Effector CD8-positive, alpha-beta T cell (primary cell): ENCODE measurements around the gene OBP2B.
"Not testable (repeated sequence)": the region's sequence is repeated elsewhere in the genome, so short reads cannot be mapped to it uniquely, and the experiment has no call there.

Experiments used
- DNase-seq: peaks from one replicate; lab custom pipeline; 2025; lab: John Stamatoyannopoulos, UW

Gene OBP2B

GRCh38 chr9:133202688-133203453 is 6.2 kb downstream of the OBP2B start:
- DNase-seq = no peak

- DNase-seq = no peak
Measured at GRCh38 chr9:133202145-133202513, 6.9 kb downstream of the OBP2B start.

GRCh38 chr9:133201424-133202144 is 7.5 kb downstream of the OBP2B start:
- DNase-seq = no peak

DNA sequence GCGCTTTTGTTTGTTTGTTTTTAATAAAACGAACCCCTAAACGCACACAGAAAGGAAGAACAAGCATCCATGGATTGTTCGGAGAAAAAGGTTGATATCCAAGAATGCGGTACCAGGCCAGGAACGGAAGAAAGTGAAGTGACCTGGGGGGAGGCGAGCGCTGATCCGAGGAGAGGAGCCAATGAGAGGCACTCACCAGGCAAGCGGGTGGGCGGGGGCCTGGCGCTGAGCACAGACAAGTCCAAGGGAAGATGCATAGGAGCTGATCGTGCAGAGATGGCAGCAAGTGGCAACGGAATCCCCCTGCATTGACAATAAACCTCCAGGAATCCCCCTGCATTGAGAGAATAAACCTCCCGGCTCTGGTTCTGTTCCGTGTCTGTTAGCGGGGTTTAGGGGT is 8.4 kb downstream of the OBP2B start:
- no peak for DNase-seq

DNA sequence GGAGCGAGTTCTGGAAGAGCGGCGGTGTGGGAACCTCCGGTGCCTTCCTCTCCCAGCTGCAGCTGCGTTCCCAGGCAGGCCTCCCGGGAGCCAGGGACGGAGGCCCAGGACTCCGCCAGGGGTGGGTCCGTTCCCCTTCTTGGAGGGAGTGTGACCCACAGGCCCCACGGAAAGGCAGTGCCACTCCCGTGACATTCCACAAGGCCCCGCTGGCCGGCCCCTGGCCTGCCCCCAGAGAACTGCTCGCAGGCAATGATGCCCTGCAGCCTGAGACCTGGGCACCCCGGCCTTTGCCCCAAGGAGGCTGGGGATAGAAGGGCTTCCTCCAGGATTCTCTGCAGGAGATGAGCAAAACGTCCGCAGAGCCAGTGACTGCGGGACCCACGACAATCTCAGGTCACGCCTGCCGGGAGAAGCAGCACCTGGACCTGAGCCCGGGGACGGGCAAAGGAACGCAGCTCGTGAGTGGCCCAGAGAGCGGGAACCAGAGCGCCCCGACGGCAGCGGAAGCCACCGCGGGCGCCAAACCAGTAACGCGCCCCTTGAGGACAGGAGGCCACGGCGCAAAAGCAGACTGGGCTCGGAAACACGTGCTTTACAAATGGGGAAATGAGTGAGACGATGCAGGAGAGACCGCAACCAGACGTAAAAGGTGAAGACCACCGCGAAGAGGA is 9.3 kb downstream of the OBP2B start:
- no peak for DNase-seq

DNA sequence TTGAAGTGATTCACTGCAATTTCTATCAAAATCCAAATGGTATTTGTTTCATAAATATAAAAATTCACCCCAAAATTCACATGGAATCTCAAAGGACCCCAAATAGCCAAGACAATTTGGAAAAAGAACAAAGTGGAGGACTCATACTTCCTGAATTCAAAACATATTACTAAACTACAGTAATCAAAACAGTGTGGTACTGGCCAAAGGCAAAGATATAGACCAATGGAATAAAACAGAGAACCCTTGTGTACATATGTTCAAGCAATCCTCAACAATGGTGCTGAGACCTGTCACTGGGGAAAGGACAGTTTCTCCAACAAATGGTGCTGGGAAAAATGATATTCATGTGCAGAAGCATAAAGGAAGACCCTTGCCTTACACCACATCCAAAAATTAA is 14.0 kb downstream of the OBP2B start:
- DNase-seq = no peak

GRCh38 chr9:133194597-133194996 is 14.5 kb downstream of the OBP2B start:
- DNase-seq = no peak

DNA sequence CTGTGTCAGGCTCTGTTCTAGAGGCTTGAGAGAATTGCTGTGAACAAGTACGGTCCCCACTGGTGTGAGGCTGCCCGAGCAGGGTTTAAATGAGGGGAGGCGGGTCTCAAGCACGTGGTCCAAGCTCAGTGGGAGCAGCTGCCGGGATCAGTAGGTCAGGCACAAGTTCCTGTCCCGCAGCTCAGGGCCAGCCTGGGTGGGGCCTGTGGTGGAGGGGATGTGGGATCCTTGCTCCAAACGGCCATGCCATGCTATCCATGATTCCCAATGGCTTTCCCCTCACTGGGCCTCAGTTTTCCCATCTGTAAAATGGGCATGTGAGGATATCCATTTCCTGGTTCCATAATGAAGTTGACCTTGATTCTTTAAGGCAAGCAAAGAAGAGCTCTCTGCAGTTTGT is 17.1 kb downstream of the OBP2B start:
- no peak for DNase-seq

DNA sequence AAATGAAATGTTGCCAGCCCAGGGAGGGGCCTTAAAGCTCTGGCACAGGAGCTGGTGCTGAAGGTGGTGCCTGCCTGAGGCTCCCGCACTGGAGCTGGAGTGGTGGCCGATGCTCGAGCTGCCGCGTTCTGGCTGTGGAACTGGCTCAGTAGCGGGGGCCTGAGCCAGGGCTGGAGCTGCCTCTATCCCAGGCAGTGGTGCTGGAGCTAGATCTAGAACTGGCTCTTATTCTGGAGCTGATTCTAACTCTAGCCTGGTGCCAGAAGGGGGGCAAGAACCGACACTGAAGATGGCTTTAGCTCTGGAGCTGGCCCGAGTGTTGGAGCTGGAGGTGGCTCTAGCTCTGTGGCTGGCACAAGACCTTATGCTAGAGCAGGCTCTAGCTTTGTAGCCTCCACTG is 19.2 kb downstream of the OBP2B start:
- no peak for DNase-seq

DNA sequence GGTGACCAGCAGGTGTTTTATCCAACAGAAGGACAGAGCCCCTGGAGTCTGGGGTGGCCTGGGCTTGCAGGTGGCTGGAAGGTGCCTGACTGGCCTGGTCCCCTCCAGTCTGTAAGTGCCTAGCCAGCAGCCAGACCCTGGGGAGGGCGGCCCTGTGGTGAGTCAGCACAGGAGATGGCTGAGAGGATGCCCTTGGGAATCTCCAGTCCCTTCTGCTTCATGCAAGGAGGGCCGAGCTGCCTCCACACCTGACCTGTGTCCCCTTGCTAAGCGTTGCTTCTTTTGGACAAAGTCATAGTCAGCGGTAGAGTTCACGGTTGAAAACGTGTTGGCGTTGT is 20.2 kb downstream of the OBP2B start:
- DNase-seq = no peak

DNA sequence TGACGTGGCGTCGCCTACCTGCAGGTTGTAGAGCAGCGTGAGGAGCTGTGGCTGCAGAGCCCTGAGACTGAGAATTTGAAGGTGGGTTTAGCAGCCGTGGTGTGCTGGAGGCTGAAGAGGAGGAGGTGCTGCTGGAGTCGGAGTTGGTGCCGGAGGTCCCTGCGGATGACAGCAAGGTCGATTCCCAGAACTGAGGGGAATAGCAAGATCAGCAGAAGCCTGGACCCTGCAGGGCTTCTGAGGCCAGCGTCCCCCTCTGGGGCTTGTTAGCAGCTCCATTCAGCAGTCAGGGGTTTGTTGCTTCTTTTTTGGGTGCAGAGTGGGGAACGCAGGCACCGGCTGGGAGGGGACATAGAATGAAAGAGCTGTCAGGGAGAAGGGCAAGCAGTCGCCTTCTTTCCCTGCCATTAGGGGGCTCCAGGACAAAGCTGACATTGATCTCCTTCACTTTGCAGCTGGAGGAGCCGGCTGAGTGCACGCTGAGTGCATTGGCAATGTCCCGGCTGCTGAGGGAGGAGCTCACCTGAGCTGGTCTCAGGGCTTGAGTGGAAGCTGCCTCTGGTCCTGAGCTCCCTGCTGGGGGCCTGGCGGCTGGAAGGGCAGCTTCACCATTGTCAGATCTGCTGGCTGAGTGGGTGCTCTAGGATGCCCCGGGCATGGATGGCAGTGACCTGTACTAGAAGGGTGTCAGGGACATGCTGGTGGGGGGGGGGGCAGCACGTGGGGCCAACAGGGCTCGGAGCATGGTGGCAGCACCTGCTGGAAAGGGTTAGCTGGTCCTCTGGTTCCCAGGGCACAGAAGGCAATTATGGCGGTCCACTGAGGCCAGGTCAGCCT is 20.8 kb downstream of the OBP2B start:
- no peak for DNase-seq

DNA sequence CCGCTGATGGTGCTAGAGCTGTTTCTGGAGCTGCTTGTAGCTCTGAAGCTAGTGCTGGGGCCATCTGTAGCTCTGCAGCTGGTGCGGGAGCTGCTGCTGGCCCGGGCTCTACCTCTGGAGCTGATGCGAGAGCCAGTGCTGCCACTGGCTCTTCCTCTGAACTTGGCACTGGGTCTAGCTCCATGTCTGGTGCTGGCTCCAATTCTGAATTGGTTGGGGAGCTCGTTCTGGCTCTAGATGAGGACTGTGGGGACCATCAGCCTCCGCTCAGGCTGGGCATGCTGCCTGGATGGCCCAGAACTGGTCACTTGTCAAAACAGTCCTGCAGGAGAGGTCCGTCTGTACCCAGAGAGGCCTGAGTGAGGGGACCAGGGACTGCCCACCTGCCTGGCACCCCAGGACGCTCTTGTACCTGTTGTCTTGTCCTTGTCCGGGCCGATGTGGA is 21.5 kb downstream of the OBP2B start:
- no peak for DNase-seq

- no peak for DNase-seq
Measured at GRCh38 chr9:133186736-133187135, 22.3 kb downstream of the OBP2B start.

DNA sequence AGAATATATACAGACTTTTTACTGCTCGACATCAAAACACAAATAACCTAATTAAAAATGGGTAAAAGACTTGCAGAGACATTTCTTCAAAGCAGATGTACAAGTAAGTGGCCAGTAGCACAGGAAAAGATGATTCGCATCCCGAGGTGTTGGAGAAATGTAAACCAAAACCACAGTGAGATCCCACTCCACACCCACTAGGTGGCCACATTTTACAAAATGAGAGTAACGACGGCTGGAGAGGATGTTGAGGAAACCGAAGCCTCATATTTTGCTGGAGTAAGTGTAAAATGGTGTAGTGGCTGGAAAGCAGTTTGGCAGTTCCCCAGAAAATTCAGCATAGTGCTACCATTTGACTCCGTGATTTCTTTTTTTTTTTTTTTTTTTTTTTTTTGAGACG is 24.1 kb downstream of the OBP2B start:
- no peak for DNase-seq

DNA sequence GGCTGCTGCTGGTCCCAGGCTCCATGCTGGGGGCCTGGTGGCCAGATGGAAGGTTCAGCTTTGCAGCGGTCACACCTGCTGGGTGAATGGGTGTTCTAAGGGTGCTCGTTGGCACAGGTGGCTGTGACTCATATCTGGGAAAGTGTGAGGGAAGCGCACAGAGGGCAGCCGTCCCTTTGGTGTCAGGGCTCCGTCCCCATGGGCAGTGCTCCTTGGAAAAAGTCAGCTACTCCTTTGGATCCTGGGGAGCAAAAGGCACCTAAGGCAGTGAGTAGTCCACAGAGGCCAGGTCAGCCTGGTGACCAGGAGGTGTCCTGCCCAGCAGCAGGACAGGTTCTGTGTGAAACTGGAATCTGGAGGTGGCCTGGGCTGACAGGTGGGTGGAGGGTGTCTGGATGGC is 26.9 kb downstream of the OBP2B start:
- no peak for DNase-seq

DNA sequence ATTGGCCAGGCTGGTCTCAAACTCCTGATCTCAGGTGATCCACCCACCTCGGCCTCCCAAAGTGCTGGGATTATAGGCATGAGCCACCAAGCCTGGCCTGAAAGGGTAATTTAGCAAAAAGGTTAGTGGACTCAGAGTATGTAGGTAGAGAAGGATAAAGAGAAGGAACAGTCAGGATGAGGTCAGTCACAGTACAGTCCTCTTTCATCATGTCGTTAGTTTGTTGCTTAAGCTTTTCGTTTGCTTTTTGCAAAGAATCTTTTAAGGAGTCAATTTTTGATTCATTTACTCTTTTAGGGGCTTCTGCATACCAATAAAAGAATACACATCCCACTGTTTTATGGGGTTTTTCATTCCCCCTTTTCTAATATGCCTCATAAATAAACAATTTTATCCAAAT is 27.5 kb downstream of the OBP2B start:
- DNase-seq = no peak

DNA sequence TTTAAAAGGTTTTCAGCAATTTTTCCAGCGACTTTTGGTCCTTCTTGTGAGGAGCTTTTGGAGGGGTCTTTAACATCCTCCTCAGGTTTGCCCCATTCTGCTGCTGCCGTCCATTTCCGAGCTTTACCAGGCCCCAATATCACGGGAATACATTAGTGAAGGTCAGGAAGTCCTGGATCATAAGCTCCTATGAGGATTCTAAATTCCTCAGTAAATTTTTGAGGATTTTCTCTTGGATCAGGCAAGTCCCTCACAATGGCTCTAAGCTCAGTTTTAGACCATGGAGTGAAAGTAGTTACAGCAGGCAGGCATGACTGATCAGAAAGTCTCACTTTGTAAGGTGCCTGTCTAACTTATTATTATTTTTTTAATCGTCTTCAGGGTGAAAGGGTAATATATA is 28.1 kb downstream of the OBP2B start:
- DNase-seq = no peak

DNA sequence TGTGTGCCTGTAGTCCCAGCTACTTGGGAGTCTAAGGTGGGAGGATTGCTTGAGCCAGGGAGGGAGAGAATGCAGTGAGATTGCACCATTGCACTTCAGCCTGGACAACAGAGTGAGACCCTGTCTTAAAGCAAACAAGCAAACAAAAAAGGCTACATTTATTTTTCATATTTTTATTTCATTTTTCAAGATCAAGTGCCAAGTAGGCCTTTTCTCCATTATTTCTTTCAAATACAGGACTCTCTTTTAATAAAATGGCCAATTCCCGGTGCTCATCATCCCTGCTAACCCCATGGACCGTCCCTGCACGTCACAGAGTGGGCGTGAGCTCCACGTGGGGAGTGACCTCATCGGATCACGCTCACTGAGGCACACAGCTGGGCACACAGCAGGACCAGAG is 36.0 kb downstream of the OBP2B start:
- no peak for DNase-seq

- no peak for DNase-seq
Measured at GRCh38 chr9:133171161-133171961, 37.7 kb downstream of the OBP2B start.

DNA sequence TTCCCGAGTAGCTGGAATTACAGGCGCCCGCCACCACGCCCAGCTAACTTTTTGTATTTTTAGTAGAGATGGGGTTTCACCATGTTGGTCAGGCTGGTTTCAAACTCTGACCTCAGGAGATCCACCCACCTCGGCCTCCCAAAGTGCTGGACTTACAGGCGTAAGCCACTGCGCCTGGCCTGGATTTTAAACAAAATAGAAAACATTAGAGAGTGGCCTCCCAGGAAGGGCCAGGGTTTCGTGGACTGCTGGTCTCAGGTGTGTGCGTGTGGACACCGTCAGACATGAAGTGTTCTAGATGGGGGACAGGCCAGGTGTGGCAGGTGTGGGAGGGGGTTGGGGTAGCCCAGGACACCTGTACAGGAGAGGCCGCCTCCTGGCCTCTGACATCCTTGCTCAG is 38.3 kb downstream of the OBP2B start:
- no peak for DNase-seq

GRCh38 chr9:133169687-133170086 is 39.4 kb downstream of the OBP2B start:
- not testable (repeated sequence) for DNase-seq
